Left forelimb (tissue), 1 donor: ENCODE data around the gene TTC3.
"Not testable (repeated sequence)": the region's sequence is repeated elsewhere in the genome, so short reads cannot be mapped to it uniquely, and the experiment has no call there.

Experiments
- DNase-seq: peaks from one replicate; pipeline ENCODE4 v3.0.0-alpha.2; 2018; ENCODE audit warnings: low spot score

TTC3 gene, protein sequence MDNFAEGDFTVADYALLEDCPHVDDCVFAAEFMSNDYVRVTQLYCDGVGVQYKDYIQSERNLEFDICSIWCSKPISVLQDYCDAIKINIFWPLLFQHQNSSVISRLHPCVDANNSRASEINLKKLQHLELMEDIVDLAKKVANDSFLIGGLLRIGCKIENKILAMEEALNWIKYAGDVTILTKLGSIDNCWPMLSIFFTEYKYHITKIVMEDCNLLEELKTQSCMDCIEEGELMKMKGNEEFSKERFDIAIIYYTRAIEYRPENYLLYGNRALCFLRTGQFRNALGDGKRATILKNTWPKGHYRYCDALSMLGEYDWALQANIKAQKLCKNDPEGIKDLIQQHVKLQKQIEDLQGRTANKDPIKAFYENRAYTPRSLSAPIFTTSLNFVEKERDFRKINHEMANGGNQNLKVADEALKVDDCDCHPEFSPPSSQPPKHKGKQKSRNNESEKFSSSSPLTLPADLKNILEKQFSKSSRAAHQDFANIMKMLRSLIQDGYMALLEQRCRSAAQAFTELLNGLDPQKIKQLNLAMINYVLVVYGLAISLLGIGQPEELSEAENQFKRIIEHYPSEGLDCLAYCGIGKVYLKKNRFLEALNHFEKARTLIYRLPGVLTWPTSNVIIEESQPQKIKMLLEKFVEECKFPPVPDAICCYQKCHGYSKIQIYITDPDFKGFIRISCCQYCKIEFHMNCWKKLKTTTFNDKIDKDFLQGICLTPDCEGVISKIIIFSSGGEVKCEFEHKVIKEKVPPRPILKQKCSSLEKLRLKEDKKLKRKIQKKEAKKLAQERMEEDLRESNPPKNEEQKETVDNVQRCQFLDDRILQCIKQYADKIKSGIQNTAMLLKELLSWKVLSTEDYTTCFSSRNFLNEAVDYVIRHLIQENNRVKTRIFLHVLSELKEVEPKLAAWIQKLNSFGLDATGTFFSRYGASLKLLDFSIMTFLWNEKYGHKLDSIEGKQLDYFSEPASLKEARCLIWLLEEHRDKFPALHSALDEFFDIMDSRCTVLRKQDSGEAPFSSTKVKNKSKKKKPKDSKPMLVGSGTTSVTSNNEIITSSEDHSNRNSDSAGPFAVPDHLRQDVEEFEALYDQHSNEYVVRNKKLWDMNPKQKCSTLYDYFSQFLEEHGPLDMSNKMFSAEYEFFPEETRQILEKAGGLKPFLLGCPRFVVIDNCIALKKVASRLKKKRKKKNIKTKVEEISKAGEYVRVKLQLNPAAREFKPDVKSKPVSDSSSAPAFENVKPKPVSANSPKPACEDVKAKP (N-terminal part only)

DNA sequence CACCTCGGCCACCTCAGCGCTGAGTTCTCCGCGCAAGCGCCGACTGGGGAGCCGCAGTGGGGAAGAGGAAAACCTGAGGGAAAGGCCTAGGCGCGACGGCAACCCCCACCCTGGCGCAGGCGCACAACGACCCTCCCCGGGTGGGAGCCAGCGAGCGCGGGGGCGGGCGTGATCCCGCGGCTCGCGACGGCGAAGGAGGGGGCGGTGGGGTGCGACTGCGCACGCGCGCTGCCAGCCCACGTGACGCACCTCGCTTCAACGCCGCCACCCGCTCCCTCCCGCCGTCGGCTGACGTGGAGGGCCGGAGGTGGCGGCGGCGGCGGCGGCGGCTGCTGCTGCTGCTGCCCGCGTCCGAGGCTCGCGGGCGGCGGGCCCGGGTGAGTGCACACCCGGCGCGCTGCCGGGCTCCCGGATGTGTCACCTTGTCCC lies at the start of gene TTC3, which contains the start of gene PIGP:
Gene TTC3, plus strand, starts transcription at position 267 of the 429 bp plus-strand sequence. CDS start 14,004 bp downstream, outside the sequence.
Gene PIGP, minus strand, starts transcription at position 84 of the 429 bp plus-strand sequence. CDS start 556 bp downstream, outside the sequence.
- peak; percentile 99 for DNase-seq

DNA sequence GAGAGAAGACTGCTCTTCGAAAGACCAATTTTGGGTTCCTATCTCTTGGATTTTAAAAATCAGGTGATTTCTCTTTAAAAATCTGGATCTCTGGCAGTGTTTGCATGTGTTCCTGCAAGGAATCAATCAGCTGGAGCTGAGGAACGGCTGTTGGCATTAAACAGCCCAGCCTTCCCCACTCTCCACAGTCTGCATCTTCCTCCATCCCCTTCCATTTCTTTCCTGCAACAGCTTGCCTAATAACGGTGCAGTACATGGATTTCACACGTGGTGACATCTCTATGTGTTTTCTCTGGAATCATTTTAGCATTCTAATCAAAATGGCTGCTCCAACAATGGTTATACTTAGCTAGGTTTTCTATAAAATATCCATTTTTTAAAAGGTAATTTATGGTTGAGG lies 46.6 kb upstream of the TTC3 start:
- DNase-seq: no peak

DNA sequence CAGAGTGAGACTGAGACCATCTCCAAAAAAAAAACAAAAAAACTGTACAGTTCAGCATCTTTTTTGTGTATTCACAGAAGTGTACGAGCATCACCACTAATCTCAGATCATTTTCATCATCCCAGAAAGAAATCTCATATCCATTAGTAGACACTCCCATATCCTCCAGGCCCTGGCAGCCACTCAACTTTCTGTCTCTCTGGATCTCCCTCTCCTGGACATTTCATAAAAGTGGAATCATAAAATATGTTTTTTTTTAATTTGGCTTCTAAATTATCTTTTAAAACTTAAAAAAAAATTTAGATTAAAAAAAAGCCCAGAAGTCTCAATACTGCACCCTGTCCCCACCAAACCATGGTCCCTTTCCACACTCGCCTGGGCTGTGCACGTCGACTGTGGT lies 44.5 kb upstream of the TTC3 start:
- DNase-seq: no peak

DNA sequence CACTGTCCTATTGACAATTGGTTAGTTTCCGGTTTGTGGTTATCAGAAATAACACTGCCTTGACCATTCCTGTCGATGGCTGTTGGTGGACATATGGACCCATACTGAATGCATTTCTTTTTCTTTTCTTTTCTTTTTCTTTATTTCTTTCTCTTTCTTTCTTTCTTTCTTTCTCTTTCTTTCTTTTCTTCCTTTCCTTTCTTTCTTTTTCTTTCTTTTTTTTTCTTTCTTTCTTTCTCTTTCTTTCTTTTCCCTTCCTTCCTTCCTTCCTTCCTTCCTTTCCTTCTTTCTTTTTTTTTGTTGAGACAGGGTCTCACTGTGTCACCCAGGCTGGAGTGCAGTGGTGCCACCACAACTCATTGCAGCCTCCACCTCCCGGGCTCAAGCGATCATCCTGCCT lies 42.2 kb upstream of the TTC3 start:
- no peak for DNase-seq

DNA sequence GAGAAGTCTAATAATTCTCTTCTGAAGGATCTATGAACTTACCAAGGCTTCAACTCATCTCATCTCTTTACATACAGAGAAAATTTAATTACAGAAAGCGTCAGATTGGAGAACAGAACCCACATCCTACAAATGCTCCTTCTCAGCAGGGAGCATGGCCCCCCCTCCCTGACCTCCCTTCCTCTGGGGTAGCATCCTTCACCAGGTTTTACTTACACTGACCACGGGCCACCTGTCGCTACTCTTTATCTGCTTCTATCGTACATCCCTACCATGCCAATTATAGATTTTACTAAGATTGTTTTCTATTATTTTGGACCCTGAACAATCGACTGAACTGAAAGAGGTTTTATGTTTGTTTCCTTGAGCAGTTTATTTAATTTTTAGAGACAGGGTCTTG lies 40.8 kb upstream of the TTC3 start:
- DNase-seq: no peak

DNA sequence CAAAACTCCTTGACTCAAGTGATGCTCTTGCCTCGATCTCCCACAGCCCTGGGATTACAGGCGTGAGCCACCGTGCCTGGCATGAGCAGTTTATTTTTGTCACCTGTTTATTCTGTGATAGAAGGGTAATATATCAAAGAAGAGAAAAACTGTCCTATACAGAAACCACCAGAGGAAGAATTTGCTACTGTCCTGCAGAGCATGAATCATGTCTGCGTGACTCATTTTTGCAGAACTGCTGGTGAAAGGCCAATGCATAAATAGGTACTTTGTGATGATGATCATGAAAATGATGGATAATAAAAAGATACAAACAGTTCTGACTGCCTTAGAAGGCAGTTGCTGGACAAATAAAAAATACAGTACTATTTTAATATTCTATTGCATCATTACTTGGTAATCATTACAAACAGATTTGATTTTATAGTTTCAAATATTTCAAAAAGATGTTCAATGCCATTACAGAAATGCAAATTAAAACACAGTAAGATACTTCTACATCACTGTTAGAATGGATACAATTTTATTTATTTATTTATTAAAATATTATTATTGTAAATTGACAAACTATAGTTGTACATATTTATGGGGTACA lies 40.1 kb upstream of the TTC3 start:
- no peak for DNase-seq

DNA sequence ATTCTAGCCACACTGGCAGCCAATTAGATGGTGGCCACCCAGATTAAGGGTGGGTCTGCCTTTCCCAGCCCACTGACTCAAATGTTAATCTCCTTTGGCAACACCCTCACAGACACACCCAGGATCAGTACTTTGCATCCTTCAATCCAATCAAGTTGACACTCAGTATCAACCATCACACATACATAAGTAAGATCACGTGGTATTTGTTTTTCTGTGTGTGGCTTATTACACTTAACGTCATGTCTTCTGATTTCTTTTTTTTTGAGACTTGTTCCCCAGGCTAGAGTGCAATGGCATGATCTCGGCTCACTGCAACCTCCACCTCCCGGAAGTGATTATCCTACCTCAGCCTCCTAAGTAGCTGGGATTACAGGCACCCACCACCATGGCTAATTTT lies 38.7 kb upstream of the TTC3 start:
- DNase-seq: not testable (repeated sequence)

DNA sequence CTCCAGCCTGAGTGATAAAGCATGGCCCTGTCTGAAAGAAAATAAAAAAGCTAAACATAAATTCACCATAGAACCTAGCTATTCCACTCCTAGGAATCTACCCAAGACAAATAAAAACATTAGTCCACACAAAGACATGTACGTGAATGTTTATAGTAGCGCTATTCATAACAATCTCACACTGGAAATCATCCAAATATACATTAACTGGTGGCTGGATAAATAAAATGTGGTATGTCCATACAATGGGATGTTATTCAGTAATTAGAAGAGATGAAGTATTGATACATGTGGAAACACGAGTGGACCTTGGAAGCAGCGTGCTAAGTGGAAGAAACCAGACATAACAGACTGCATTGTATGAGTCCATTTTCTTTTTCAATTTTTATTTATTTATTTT lies 36.9 kb upstream of the TTC3 start:
- no peak for DNase-seq

DNA sequence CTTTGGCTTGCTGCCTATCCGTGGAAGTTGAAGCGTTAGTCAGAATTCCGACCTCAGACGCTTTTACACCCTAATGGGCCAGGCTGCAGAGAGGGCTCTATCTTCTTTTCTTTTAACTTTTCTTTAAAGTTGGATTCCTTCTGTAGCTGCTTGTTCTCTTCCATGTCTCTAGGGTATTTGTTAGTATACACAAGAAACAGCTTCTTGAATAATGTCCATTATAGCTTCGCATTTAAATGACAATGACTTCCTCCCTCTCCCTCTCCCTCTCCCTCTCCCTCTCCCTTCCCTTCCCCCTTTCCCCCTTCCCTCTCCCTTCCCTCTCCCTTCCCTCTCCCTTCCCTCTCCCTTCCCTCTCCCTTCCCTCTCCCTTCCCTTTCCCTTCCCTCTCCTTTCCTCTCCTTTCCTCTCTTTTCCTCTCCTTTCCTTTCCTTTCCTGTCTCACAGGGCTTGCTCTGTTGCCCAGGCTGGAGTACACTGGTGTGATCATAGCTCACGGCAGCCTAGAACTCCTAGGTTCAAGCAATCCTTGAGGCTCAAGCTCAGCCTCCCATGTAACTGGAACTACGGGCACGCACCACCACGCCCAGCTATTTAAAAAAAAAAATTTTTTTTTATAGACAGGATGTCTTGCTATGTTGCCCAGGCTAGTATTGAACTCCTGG lies 33.5 kb upstream of the TTC3 start:
- no peak for DNase-seq

DNA sequence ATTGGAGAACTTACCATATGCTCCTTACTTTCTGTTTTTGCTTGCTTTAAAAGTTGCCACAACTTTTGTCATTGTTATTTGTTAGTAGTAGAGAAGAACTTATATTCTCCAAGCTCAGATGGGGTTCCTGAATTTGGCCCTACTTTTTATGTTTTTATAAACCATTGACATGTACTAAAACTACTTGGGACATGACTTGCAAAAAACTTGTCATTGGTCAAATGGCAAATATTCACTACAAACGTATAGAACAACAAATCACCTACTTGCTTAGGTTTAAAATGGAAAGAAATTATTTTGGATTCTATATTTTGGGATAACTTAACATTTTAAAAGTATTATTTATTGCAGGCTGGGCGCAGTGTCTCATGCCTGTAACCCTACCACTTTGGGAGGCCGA lies 32.8 kb upstream of the TTC3 start:
- DNase-seq: no peak

DNA sequence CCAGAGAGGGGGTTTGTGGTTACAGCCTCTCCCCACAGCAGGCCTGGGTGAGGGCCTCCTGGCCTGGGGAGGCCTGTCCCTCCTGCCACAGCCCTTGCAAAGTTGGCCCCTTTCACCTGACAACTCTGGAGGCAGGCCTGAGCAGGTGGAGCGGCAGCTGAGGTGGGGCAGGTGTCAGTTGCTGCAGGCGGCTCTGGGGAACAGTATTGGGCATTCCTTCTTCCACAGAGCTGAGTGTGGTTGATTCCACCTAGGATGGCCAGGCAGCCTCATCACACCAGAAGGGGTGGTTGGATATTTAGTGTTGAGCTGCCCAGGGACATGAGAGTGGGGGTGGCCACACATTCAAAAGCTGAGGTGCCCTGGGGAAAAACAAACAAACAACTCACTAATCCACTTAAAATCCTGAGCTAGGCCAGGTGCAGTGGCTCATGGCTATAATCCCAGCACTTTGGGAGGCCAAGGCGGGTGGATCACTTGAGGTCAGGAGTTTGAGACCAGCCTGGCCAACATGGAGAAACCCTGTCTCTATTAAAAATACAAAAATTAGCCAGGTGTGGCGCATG lies 31.3 kb upstream of the TTC3 start:
- DNase-seq: no peak

DNA sequence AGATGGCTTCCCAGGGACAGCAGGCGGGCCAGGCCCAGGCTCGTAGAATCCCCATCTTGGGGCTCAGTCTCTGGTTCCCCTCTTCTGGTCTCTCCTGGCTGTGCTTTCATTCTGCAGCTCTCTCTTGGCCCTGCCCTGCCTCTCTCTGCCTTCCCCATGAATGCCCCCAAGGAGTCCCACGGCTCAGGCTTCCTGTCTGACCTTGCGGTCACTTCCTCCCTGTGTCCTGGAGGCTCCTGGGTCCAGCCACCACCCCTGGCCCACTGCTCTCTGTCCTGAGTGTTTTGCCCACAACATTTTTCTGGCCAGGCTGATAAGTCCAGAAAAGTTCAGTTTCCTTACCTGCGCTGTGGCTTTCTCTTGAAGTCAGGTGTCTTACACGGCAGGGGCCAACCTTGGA lies 29.2 kb upstream of the TTC3 start:
- DNase-seq: no peak

DNA sequence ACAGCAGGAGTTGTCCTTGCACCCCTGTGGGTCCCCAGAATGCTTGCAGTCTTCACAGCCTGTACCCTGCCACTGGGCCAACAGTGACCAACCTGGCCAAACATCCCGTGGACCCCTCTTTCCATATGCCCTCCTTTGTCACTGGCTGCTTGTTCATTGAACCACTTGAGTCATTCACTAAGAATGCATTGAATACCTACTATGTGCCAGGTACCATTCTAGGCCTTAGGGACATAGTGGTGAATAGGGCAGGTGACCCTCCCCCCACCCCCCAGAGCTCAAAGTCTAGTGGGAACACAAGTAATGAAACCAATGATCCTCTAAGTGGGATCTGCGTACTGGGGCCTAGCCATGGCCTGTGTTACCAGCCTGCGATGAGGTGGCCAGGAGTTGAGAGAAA lies 28.4 kb upstream of the TTC3 start:
- DNase-seq: no peak

DNA sequence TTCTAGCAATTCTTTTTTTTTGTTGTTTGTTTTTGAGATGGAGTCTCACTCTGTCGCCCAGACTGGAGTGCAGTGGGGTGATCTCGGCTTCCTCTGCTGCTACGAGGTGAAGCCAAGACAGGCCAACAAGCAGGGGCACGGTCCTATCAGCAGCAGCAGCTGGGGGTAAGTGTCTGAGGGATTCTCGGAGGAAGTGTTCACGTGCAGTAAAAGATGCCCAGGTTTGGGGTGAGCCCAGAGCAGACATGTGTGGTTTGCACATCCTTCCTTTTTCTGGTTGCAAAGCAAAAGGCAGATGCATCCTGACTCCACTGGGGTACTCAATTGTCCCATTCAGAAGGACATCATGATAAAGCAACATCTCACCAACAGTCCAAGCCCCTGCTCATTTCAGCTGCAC lies 27.9 kb upstream of the TTC3 start:
- no peak for DNase-seq

DNA sequence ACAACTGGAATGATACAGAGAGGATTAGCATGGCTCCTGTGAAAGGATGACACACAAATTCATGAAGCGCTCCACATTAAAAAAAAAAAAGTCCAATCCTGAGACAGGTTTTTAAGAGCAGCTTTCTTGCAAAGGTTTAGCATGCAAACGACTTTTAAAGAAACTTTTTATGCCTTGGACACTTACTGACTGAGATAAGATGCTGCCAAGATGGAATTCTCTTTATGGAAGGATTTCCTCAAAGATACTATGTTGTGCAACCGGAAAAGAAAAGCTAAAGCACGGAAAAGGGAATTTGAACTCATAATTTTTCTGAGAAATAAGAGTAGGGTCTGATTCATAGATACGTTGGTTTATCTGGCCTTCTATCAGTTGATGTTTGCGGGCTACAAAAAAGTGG lies 27.5 kb upstream of the TTC3 start:
- no peak for DNase-seq

DNA sequence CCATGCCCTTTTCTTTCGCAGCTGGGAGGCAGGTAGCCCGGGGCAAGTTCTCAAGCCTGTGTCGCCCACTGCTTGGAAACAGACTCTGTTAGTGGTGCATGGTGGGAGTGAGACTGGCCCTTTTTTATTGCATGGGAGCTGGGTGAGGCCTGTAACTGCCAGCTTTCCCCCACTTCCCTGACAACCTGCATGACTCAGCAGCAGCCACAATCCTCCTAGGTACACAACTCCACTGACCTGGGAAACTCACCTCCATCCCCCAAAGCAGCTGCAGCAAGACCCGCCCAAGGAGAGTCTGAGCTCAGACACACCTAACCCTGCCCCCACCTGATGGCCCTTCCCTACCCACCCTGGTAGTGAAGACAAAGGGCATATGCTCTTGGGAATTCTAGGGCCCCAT lies 26.0 kb upstream of the TTC3 start:
- no peak for DNase-seq

DNA sequence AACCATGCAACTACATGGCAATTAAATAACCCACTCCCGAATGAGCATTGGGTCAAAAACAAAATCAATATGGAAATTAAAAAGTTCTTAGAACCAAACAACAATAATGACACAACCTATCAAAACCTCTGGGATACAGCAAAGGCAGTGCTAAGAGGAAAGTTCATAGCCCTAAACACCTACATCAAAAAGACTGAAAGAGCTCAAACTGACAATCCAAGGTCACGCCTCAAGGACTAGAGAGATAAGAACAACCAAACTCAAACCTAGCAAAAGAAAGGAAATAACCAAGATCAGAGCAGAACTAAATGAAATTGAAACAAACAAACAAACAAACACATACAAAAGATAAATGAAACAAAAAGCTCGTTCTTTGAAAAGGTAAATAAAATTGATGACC lies 23.3 kb upstream of the TTC3 start:
- not testable (repeated sequence) for DNase-seq

DNA sequence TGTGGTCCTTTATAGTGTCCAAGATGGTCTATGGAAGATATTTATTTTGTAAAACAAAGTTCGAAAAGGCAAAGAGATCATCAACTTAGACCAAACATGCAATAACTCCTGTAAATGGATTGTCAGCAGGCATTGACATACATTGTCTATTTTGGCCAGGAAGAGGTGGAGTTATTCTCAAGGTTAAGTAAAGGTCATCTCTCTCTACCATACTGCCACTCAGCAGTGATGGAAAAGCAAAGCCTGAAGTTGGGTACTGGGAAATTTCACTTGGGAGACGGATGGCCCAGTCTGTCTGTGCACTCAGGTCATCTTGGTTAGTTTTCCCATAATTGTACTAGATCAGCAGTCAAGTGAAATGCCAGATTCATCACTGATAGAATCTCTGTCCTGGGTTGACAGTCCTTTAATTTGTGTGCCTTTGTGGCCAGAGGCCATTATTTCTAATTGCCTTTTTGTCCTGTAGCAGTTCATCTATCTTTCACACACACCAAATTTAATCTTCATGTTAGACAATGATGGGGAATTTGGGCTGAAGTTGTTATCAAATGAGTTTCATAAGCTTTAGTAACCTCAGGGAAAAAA lies 17.7 kb upstream of the TTC3 start:
- DNase-seq: no peak

DNA sequence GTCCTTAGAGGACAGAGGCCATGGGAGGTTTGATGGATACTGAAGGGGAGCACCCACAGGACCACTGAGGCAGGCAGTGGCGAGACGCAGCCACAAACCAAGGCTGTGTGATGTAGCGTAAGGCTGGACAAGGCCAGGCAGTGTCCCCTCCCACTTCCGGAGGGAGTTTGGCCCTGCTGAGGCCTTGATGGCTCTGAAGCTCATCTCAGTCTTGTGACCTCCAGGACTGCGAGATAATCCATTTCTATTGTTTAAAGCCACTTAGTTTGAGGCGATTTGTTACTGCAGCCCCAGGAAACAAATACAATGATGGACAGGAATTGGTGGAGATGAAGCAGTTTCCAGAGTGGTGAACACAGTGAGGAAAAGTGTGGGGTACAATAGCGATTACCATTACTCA lies 15.4 kb upstream of the TTC3 start:
- DNase-seq: no peak

DNA sequence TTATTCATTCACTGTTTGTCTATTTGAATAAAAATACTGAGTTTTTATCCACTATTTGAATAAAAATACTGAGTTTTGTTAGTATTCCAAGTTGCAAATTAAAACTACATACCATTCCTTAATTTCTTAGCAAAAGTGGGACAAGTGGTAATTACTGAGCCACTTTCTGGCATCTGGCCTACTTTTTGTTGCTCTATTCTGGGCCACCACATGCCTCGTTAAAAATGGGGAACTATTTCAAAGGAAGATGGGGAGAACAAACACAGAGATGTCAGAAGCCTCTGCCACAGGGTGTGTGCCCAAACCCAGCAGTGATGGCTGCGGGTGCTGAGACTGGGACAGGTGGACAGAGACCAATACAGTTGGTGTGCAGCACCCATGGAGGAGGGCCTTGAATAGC lies 14.8 kb upstream of the TTC3 start:
- DNase-seq: no peak

DNA sequence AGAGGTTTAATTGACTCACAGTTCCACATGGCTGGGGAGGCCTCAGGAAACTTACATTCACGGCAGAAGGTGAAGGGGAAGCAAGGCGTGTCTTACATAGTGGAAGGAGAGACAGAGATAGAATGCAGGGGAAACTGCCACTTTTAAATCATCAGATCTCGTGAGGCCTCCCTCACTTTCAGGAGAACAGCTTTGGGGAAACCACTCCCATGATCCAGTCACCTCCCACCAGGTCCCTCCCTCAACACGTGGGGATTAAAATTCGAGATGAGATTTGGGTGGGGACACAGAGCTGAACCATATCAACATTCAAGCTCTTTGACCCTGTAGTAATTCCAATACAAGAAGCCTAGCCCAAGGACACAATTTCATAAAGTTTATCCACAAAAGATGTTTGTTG lies 13.9 kb upstream of the TTC3 start:
- no peak for DNase-seq
